ENCODE results near the gene RUVBL2. TPM values are rescaled to one million over a fixed set of nuclear protein-coding genes. Genes with fewer than 3 reads are reported as not detected.

The RUVBL2 gene
- total and polyA plus RNA-seq, 2 of the 4 experiments (the other 2 are of a cell fraction) = 196 to 391 TPM

DNA sequence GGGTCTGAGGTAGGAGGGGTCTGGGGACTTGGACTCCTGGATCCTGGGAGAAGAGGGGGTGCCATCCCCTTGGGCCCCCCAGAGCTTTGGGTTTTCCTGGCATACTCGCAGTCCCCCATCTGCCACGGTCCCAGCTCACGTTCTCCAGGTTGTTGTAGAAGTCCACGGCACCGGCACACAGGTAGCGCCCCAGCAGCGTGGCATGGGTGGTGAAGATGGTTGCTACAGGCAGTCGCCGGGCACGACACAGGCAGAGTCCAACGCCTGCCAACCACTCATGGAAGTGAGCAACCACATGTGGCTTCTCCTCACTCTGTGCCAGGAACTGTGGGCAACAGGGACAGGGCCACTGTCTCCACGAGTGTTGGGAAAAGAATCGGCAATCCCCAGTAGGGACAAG lies 8.0 kb upstream of the RUVBL2 start:
- H3K56ac ChIP-seq (ENCODE audit: extremely low read depth, insufficient read depth, low read length) = no peak overlapping the region
- H3K27me3 ChIP-seq (ENCODE audit: control insufficient read depth, insufficient read depth, low read length) = no peaks in the 10 kb centered on the region
- ATAC-seq (ENCODE audit: low read depth) (no peak), DNase-seq (no peak)
- H4K20me1 ChIP-seq (ENCODE audit: insufficient read depth, low read length) = peaks cover 18% of the 10 kb centered on the region
- no peak overlapping the region for H3K14ac ChIP-seq (replicated peaks; ENCODE audit: low read depth, low read length)
- H4K91ac ChIP-seq (ENCODE audit: insufficient read depth, low read depth, low read length) = no peak overlapping the region
- intact Hi-C loops (cut with micrococcal nuclease) (no loop called here), dilution Hi-C loops (cut with HindIII; ENCODE audit: low sequenced_read_pairs, unreplicated experiment) (no loop called here), in situ Hi-C loops (cut with MboI; ENCODE audit: low sequenced_read_pairs) (no loop called here)
- 98% methylated on average over 8 of the region's 13 CpGs; no CpG with 5 or more reads in 1 of the 2 experiments for WGBS, 2 experiments (ENCODE audit: extremely low coverage in 2 of 2, insufficient read length in 1 of 2)
- no peak overlapping the region for H2AK9ac ChIP-seq (replicated peaks; ENCODE audit: low read depth, low read length, poor library complexity)
- H2BK120ac ChIP-seq (ENCODE audit: low read depth, low read length) = no peak overlapping the region
- POLR2A ChIA-PET (ENCODE audit: unreplicated experiment) = interaction anchor here (0.6 kb wide), 1 partner anchor 19 kb away, joined by 4 read pairs; no protein-coding TSS in a partner anchor
- H3K79me1 ChIP-seq (ENCODE audit: low read depth in 1 of 2, low read length in 2 of 2) = peaks cover 27 to 57% of the 10 kb centered on the region in 2 experiments
- no peak overlapping the region for H3K9ac ChIP-seq (ENCODE audit: low read depth, low read length)
- no peak for TF ChIP-seq NFE2L2 (IDR thresholded peaks at IDR 0.05; ENCODE audit: low read depth, low read length)
- TF ChIP-seq FOS (IDR thresholded peaks at IDR 0.05; ENCODE audit: low read depth, low read length) = no peak
- TF ChIP-seq MXI1 (IDR thresholded peaks at IDR 0.05; ENCODE audit: borderline replicate concordance, low read depth, low read length) = no peak
- no peak for TF ChIP-seq POLR2A (IDR thresholded peaks at IDR 0.05; ENCODE audit: low read depth, low read length)
- no peak for TF ChIP-seq MAFK (IDR thresholded peaks at IDR 0.05; ENCODE audit: low read depth, low read length)
- TF ChIP-seq CEBPB (IDR thresholded peaks at IDR 0.05; ENCODE audit: low read depth, low read length) = no peak
- no peak for TF ChIP-seq CHD1 (IDR thresholded peaks at IDR 0.05; ENCODE audit: low read depth, low read length)
- no peak for TF ChIP-seq RAD21 (IDR thresholded peaks at IDR 0.05; ENCODE audit: low read length)
- TF ChIP-seq MAZ (IDR thresholded peaks at IDR 0.05; ENCODE audit: borderline replicate concordance, low read depth, low read length) = no peak
- H3K4me1 ChIP-seq (ENCODE audit: control insufficient read depth, insufficient read depth, low read length) = peaks cover 4% of the 10 kb centered on the region
- no peak overlapping the region for H2BK20ac ChIP-seq (ENCODE audit: low read depth, low read length)
- H3K23ac ChIP-seq (ENCODE audit: low read depth, low read length) = no peak overlapping the region
- no peak overlapping the region for H2BK5ac ChIP-seq (ENCODE audit: low read depth, low read length, poor library complexity, severe bottlenecking)
- no peak overlapping the region for H3K4ac ChIP-seq (ENCODE audit: low read depth, low read length)
- CTCF ChIA-PET = no interaction called here
- peaks cover 13% of the 10 kb centered on the region for H3K9me1 ChIP-seq (ENCODE audit: insufficient read depth, low read length)
- H4K8ac ChIP-seq (ENCODE audit: low read depth in 2 of 2, low read length in 2 of 2) = no peak overlapping the region
- H3K4me3 ChIP-seq (ENCODE audit: insufficient read depth, low read depth, low read length) = no peak overlapping the region
- no peak overlapping the region for H2BK15ac ChIP-seq (ENCODE audit: low read depth, low read length)
- no peak overlapping the region for H4K5ac ChIP-seq (ENCODE audit: low read depth, low read length)
- H3K9me3 ChIP-seq (ENCODE audit: control insufficient read depth, insufficient read depth, low read length) = no peaks in the 10 kb centered on the region
- BruUV-seq (replicated peaks) = no TSS peak
- no peak overlapping the region for H3K18ac ChIP-seq (ENCODE audit: low read depth, low read length)
- no peak overlapping the region for H2AK5ac ChIP-seq (ENCODE audit: low read depth, low read length)
- no peak overlapping the region for H2AFZ ChIP-seq (replicated peaks; ENCODE audit: low read length, poor library complexity)
- H3K4me2 ChIP-seq (ENCODE audit: low read depth, low read length) = no peak overlapping the region
- H3K27ac ChIP-seq (ENCODE audit: insufficient read depth, low read length) = no peak overlapping the region
- H3K36me3 ChIP-seq (ENCODE audit: control insufficient read depth, insufficient read depth, low read length) = peaks cover 62% of the 10 kb centered on the region

Data from IMR-90 (cell line).